Adrenal gland (tissue), 12 donors: ENCODE data around the gene TMEM235. TPM values are rescaled to one million over a fixed set of nuclear protein-coding genes. Genes with fewer than 3 reads are reported as not detected.

Experiments used
- DNase-seq, 7 donors: peaks; one replicate each; pipeline ENCODE4 v3.0.0-alpha.2; 2019 to 2020
- H3K27ac ChIP-seq, 5 donors: fragments of 200-600 bp; sonication (generic) in 4 of 5; 1 replicate in 3 of 5; 2 replicates in 2 of 5; pipeline versions ENCODE4 v1.5.1 to v1.8.0; 2016 to 2020; ENCODE audit warnings: mild to moderate bottlenecking in 1 of 5
- H3K27me3 ChIP-seq: fragments of 200-600 bp; 2 replicates; pipeline ENCODE4 v1.8.0; 2021
- H3K36me3 ChIP-seq, 2 donors: fragments of 200-600 bp; replicated peaks in 1 of 2; 1 replicate in 1 of 2; 2 replicates in 1 of 2; pipeline versions ENCODE4 v1.5.1 to v1.8.0; 2018 to 2022
- H3K4me1 ChIP-seq, 2 donors: fragments of 200-600 bp; replicated peaks in 1 of 2; 1 replicate in 1 of 2; 2 replicates in 1 of 2; pipeline versions ENCODE4 v1.5.1 to v1.8.0; 2018 to 2021
- H3K4me3 ChIP-seq, 4 donors: fragments of 200-600 bp; sonication (generic) in 3 of 4; one replicate each; pipeline ENCODE4 v1.5.1; 2016 to 2018
- H3K9me3 ChIP-seq, 3 donors: fragments of 200-600 bp; sonication (generic) in 1 of 3; replicated peaks in 1 of 3; 1 replicate in 2 of 3; 2 replicates in 1 of 3; pipeline versions ENCODE4 v1.5.1 to v1.8.0; 2016 to 2021
- POLR2A ChIP-seq, 2 donors: fragments of 450-650 bp; IDR thresholded peaks; one replicate each; pipeline ENCODE4 v1.6.1; 2017; ENCODE audit warnings: antibody characterized with exemption in 2 of 2, mild to moderate bottlenecking in 2 of 2, moderate library complexity in 1 of 2
- WGBS, 4 donors: extraction: QIAGEN DNeasy Blood & Tissue Kit in 2 of 4; methylation state at CpG; one replicate each; pipeline versions ENCODE4 v1.1.5 to v1.1.7; 2013 to 2017; 5-methylcytosine and 5-hydroxymethylcytosine counted together
- intact Hi-C, 2 donors: fragments of 100-400 bp; cut with DNase I; formaldehyde crosslinking; loops; one replicate each; pipeline versions ENCODE4 v1.14.1 to v1.15.0; 2022 to 2023
- polyA plus RNA-seq, 3 donors: library from polyadenylated mRNA; stranded (reverse); fragments of 200-250 nt in 2 of 3; fragments of 350-450 nt in 1 of 3; fragmentation: Illumina TruSeq in 1 of 3; extraction: RNeasy Lipid Tissue Mini Kit (QIAGEN cat#74804) in 1 of 3; gene quantifications; one replicate each; pipeline ENCODE4 v1.2.3, GENCODE V29; 2013 to 2014
- total RNA-seq, 9 donors: library from RNA; depleted of rRNA in 4 of 9; stranded (reverse); fragments of >200 nt in 4 of 9; fragments of 120-200 nt in 1 of 9; fragmentation: NEBNext Ultra II Directional in 1 of 9; extraction: Animal tissue kit (Norgen Biotek cat#: 25700) in 1 of 9; gene quantifications; one replicate each; pipeline versions ENCODE4 v1.1.0 to v1.2.4, GENCODE V29; 2013 to 2023
- TF ChIP-seq, protein P1 (sequence below), 6 experiments: fragments of 450-650 bp in 4 of 6; fragments of 200-600 bp in 2 of 6; sonication (generic) in 1 of 6; IDR thresholded peaks; 1 replicate in 5 of 6; 2 replicates in 1 of 6; pipeline versions ENCODE4 v1.5.1 to v1.8.0; 2016 to 2021; ENCODE audit warnings: antibody characterized with exemption in 6 of 6, mild to moderate bottlenecking in 2 of 6, moderate library complexity in 1 of 6
- donor health status: healthy with polysubstance abuse.
- donor health status: Bipolar disorder and iron deficiency.
- donor health status: DM: yes; HTN: yes; CAD: no.
- donor health status: DM: no; HTN: no; CAD: no.
- donor health status: DM: no; HTN: no; CAD: no.
- donor health status: DM: yes; HTN: yes; CAD: no.

The TMEM235 gene
- total and polyA plus RNA-seq, 12 donors = 0.07 TPM; not detected in 11

DNA sequence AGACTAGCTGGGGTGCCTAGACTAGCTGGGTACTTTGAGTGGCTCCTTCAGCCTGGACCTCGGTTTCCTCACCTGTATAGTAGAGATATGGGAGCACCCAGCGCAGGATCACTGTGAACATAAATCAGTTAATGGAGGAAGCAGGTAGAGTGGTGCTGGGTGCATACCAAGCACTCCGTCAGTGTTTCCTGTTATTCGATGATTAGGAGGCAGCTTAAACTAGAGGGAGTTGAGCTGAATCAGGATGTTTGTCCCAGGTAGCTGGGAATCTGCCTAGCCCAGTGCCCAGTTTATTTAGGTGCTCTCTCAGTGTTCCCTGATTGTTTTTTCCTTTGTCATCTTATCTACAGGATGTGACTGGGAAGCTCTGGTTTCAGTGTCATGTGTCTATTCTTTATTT, 8.4 kb upstream of the TMEM235 start:
- peak overlapping the region in 2 of 5 donors; percentile 54 to 60 for H3K27ac ChIP-seq
- WGBS, 4 donors = 78 to 87% (median 83%) methylated on average over 4 of the region's 4 CpGs
- DNase-seq = no peak
- no peaks in the 10 kb centered on the region for H3K27me3 ChIP-seq
- no peaks in the 10 kb centered on the region for H3K4me1 ChIP-seq
- H3K9me3 ChIP-seq = no peaks in the 10 kb centered on the region
- no peaks in the 10 kb centered on the region for H3K36me3 ChIP-seq
- TF ChIP-seq, protein P1, sequence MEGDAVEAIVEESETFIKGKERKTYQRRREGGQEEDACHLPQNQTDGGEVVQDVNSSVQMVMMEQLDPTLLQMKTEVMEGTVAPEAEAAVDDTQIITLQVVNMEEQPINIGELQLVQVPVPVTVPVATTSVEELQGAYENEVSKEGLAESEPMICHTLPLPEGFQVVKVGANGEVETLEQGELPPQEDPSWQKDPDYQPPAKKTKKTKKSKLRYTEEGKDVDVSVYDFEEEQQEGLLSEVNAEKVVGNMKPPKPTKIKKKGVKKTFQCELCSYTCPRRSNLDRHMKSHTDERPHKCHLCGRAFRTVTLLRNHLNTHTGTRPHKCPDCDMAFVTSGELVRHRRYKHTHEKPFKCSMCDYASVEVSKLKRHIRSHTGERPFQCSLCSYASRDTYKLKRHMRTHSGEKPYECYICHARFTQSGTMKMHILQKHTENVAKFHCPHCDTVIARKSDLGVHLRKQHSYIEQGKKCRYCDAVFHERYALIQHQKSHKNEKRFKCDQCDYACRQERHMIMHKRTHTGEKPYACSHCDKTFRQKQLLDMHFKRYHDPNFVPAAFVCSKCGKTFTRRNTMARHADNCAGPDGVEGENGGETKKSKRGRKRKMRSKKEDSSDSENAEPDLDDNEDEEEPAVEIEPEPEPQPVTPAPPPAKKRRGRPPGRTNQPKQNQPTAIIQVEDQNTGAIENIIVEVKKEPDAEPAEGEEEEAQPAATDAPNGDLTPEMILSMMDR (IDR thresholded peaks at IDR 0.05) = no peak
- TF ChIP-seq POLR2A (IDR thresholded peaks at IDR 0.05) = no peak
- H3K4me3 ChIP-seq = no peak overlapping the region
- intact Hi-C loops = no loop called here

DNA sequence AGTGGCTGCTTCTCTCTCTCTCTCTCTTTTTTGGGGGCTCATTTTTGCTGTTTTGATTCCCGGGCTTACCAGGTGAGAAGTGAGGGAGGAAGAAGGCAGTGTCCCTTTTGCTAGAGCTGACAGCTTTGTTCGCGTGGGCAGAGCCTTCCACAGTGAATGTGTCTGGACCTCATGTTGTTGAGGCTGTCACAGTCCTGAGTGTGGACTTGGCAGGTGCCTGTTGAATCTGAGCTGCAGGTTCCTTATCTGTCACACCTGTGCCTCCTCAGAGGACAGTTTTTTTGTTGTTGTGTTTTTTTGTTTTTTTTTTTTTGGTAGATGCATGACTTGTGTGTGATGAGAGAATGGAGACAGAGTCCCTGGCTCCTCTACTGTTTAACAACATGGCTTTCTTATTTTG, 7.7 kb upstream of the TMEM235 start:
- intact Hi-C loops = no loop called here
- WGBS, 4 donors = 86 to 89% (median 87%) methylated on average over 3 of the region's 3 CpGs
- no peak for DNase-seq
- no peak overlapping the region for H3K4me3 ChIP-seq
- H3K27ac ChIP-seq = peak overlapping the region in 2 of 5 donors; percentile 29 to 60
- H3K9me3 ChIP-seq = no peaks in the 10 kb centered on the region
- TF ChIP-seq, protein P1 (IDR thresholded peaks at IDR 0.05) = no peak
- no peak for TF ChIP-seq POLR2A (IDR thresholded peaks at IDR 0.05)
- H3K4me1 ChIP-seq = no peaks in the 10 kb centered on the region
- H3K36me3 ChIP-seq = no peaks in the 10 kb centered on the region
- no peaks in the 10 kb centered on the region for H3K27me3 ChIP-seq

DNA sequence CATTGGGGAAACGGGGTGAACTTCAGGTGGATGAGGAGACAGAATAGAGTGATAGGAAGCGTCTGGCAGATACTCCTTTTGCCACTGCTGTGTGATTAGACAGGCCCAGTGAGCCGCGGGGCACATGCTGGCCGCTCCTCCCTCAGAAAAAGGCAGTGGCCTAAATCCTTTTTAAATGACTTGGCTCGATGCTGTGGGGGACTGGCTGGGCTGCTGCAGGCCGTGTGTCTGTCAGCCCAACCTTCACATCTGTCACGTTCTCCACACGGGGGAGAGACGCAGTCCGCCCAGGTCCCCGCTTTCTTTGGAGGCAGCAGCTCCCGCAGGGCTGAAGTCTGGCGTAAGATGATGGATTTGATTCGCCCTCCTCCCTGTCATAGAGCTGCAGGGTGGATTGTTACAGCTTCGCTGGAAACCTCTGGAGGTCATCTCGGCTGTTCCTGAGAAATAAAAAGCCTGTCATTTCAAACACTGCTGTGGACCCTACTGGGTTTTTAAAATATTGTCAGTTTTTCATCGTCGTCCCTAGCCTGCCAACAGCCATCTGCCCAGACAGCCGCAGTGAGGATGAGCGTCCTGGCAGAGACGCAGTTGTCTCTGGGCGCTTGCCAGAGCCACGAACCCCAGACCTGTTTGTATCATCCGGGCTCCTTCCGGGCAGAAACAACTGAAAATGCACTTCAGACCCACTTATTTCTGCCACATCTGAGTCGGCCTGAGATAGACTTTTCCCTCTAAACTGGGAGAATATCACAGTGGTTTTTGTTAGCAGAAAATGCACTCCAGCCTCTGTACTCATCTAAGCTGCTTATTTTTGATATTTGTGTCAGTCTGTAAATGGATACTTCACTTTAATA, 7.0 kb upstream of the TMEM235 start:
- peak overlapping the region in 2 of 5 donors; percentile 29 to 60 for H3K27ac ChIP-seq
- H3K27me3 ChIP-seq = no peaks in the 10 kb centered on the region
- no peak for TF ChIP-seq POLR2A (IDR thresholded peaks at IDR 0.05)
- TF ChIP-seq, protein P1 (IDR thresholded peaks at IDR 0.05) = no peak
- peak in 2 of 7 donors; percentile 20 to 62 for DNase-seq
- H3K4me3 ChIP-seq = no peak overlapping the region
- H3K36me3 ChIP-seq = no peaks in the 10 kb centered on the region
- H3K4me1 ChIP-seq = no peaks in the 10 kb centered on the region
- 72 to 79% (median 76%) methylated on average over 25 to 27 of the region's 27 CpGs for WGBS, 4 donors
- no peaks in the 10 kb centered on the region for H3K9me3 ChIP-seq
- intact Hi-C loops = no loop called here

DNA sequence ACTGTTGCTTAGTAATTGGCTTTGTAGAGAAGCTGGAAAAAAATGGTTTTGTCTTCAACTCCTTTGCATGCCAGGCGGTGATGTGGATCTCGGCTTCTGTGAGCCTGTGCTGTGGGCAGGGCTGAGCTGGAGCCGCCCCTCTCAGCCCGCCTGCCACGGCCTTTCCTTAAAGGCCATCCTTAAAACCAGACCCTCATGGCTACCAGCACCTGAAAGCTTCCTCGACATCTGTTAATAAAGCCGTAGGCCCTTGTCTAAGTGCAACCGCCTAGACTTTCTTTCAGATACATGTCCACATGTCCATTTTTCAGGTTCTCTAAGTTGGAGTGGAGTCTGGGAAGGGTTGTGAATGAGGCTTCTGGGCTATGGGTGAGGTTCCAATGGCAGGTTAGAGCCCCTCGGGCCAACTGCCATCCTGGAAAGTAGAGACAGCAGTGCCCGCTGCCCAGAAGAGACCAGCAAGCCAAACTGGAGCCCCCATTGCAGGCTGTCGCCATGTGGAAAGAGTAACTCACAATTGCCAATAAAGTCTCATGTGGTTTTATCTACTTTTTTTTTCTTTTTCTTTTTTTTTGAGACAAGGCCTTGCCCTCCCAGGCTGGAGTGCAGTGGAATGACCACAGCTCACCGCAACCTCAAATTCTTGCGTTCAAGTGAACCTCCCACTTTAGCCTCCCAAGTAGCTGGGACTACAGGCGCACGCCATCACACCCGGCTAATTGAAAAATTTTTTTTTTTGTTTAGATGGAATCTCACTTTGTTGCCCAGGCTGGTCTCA, 6.2 kb upstream of the TMEM235 start:
- Histone ChIP-seq H3K36me3 (no peaks in the 10 kb centered on the region), H3K4me1 (no peaks in the 10 kb centered on the region), H3K4me3 (no peak overlapping the region), H3K27me3 (peaks cover under 1% of the 10 kb centered on the region), H3K9me3 (no peaks in the 10 kb centered on the region), H3K27ac (peak overlapping the region in 1 of 5 donors; percentile 60)
- intact Hi-C loops = no loop called here
- TF ChIP-seq, protein P1 (IDR thresholded peaks at IDR 0.05) = no peak
- TF ChIP-seq POLR2A (IDR thresholded peaks at IDR 0.05) = no peak
- 94 to 97% (median 95%) methylated on average over 16 of the region's 16 CpGs for WGBS, 4 donors
- DNase-seq = no peak
